Daoy (cell line): ENCODE measurements around the gene SERTAD1. TPM values are rescaled to one million over a fixed set of nuclear protein-coding genes. Genes with fewer than 3 reads are reported as not detected.
"Not testable (repeated sequence)": the region's sequence is repeated elsewhere in the genome, so short reads cannot be mapped to it uniquely, and the experiment has no call there.

Experiments
- DNase-seq: peaks from one replicate; pipeline ENCODE4 v3.0.0-alpha.2; 2015; ENCODE audit warnings: low read depth
- total RNA-seq: library from RNA; depleted of rRNA; stranded (reverse); fragments of >200 nt; shearing (Covaris generic); gene quantifications from 2 replicates; pipeline ENCODE4 v1.2.3, GENCODE V29; 2014

The SERTAD1 gene
- total RNA-seq, 1 experiment from 2014 or later = 29.2 TPM

- no peak for DNase-seq
Measured at GRCh38 chr19:40422748-40423566, 2.8 kb downstream of the SERTAD1 start.

- no peak for DNase-seq
Measured at GRCh38 chr19:40421993-40422747, 3.6 kb downstream of the SERTAD1 start.

GRCh38 chr19:40420766-40421765, 4.7 kb downstream of the SERTAD1 start:
- DNase-seq = peak; percentile 94

- no peak for DNase-seq
Measured at GRCh38 chr19:40420451-40420765, 5.4 kb downstream of the SERTAD1 start.

DNA sequence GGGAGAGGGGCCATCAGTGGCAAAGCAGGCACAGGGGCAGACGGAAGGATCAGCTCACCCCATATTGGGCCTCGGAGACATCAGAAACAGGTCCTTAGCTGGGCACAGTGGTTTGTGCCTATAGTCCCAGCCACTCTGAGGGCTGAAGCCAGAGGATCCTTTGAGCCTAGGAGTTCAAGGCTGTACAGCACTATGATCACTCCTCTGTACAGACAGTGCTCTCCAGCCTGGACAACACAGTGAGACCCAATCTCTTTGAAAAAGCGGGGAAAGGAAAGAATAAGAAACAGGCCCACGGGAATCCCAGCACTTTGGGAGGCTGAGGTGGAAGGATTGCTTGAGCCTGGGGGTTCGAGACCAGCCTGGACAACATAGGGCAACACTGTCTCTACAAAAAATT, 6.0 kb downstream of the SERTAD1 start:
- no peak for DNase-seq

GRCh38 chr19:40419066-40419612, 6.7 kb downstream of the SERTAD1 start:
- DNase-seq = no peak

DNA sequence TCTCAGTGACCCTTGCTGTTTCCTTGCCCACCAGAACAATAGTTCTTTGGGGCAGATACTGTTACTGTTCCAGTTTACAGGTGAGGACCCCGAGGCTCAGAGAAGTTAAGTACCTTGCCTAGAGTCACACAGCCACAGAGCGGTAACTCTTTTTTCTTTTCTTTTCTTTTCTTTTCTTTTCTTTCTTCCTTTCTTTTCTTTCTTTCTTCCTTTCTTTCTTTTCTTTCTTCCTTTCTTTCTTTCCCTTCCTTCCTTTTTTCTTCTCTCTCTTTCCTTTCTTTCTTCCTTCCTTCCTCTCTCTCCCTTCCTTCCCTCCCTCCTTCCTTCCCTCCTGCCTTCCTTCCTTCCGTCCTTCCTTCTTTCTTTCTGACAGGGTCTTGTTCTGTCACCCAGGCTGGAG, 7.8 kb downstream of the SERTAD1 start:
- DNase-seq = no peak

DNA sequence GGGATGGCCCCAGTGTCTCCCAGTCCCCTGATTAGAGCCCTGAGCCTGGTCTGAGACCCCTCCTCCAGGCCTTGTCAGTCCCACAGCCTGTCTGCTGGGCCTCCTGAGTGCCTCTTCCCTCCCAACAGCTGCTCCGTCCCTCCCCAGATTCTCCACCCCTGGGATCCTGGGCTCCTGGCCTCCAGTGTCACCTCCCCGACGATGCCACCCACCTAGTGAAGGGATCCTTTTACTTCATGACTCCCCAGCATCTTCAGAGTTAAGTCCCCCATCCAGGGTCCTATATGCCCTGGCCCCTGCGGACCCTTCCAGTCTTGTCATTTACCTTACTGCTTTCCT, 8.2 kb downstream of the SERTAD1 start:
- no peak for DNase-seq

GRCh38 chr19:40416918-40417642, 8.7 kb downstream of the SERTAD1 start:
- DNase-seq = peak; percentile 64

DNA sequence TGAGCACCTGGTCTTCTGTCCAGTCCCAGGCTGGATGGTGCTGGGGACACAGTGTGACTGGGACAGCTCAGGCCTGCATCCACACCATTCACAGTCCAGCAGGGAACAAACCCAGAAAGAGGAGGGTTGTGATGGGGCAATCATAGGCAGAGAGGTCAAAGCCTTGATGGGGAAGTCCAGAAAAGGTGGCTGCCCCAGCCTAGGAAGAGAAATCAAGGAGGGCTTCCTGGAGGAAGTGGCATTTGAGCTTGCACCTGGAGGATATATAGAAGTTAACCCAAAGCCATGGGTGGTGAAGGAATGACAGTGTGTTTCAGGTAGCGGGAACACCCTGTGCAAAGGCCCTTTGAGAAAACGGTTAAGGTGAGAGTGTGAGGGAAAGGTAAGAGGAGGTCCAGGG, 10.0 kb downstream of the SERTAD1 start:
- DNase-seq = no peak

GRCh38 chr19:40414542-40415535, 11.0 kb downstream of the SERTAD1 start:
- DNase-seq = no peak

GRCh38 chr19:40413291-40413845, 12.4 kb downstream of the SERTAD1 start, which contains the start of gene PRX:
TSS of gene PRX (minus strand) at chr19:40413378. CDS start at chr19:40407932, 5,446 bp downstream.
- DNase-seq = no peak

GRCh38 chr19:40412866-40413265, 12.9 kb downstream of the SERTAD1 start:
- no peak for DNase-seq

DNA sequence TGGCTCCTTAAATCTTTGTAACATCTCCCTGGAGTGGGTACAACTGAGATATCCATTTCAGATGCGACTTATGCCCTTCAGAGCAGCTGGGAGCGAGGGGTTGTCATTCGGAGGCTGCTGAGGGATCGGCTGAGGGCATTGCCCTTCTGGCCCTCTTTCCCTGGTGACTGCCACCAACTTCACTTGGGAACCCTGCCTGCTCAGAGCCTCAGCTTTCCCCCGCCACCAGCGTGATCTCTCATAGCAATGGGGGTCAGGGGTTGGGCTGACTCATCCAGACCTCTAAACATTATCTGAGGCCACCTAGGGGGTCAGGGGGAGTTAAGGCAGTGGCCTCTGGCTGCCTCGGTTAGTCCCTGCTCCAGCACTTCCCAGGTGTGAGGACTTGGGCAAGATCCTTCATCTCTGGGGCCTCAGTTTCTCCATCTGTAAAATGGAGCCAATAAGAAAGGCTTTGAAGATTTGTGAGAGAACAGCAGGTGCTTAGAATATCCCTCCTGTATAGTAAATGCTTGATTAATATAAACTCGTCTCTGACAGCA, 13.8 kb downstream of the SERTAD1 start:
- no peak for DNase-seq

DNA sequence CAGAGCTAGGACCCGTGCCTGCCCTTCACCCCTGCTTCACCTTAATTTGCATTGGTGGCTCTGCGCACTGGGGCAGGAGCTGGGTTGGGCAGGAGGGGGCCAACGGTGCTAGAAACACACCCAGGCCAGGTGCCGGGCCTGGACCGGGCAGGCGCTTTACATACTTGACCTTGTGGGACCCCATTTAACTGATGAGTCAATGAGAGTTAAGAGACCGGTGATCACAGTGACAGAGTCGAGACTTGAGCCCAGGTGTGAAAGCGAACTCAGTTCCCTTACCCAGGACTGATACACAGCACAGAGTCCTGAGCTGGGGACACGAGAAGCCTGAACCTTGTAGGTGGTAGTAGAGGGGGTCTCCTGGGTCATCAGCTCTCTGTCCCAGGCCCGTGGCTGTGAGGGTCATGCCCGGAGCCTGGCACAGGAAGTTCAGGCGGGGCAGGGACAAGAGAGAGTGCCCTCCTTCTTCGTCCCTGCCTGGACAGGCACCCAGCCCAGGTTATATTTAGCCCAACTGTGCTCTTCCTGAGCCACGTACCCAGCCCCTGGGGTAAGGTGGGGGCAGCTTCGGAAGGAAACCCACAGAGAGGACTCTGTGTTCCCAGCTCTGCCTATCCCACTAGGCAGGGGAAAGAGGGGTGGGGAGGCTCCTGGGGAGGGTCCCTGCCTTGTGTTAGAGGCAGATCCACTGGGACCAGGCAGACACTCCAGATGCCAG, 14.5 kb downstream of the SERTAD1 start:
- no peak for DNase-seq

GRCh38 chr19:40410030-40410389, 15.8 kb downstream of the SERTAD1 start:
- no peak for DNase-seq

GRCh38 chr19:40408598-40408925, 17.2 kb downstream of the SERTAD1 start:
- DNase-seq = not testable (repeated sequence)

DNA sequence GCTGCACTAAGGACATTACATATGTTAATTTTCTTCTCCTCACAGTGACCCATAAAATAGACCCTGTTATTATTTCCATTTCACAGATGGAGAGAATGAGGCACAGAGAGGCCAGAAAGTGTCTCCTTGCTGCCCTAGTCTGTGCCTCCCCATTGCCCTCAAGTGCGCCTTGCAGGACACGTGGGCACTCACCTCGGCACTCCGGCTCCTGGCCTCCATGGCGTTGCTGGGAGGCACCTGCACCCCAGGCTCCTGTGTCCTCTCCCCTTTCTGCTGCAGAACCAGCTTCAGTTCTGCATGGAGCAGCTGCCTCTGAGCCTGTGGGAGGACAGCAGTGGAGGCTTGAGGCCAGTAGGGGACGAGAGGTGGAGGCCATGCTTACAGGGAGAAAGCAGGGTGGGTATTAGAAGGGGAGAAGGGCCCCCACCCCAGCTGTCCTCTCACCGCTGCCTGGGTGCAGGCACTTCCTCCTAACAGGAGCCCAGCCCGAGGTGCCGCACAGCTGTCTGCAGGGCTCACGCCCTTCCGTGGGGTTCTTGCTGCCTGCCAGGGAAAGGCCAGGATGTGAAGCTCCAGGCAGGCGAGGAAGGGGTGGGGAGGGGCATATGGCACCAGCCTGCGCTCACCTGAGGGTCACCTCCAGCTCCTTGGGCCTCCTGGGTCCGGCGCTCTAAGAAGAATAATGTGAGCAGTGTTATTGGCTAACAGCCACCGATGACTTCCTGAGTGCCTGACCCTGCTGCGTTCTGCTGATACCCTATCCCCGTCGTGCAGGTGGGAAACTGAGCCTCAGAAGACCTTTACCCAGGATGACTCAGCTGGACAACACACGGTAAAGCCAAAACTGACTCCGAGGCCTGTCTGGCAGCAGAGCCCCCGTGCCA, 17.8 kb downstream of the SERTAD1 start:
- DNase-seq = no peak
